GM18907 (cell line): ENCODE results near the gene CDHR1.
A peak's percentile ranks its signal among the peaks of the same experiment; 100 is the strongest.
"Not testable (repeated sequence)": the region's sequence is repeated elsewhere in the genome, so short reads cannot be mapped to it uniquely, and the experiment has no call there.

Source experiments
- ATAC-seq: cut with Tn5 transposase; IDR thresholded peaks from one replicate; pipeline ENCODE4 v1.9.1; 2021; ENCODE audit warnings: mild to moderate bottlenecking, moderate library complexity; ENCODE audit not compliant: unreplicated experiment

CDHR1 gene

DNA sequence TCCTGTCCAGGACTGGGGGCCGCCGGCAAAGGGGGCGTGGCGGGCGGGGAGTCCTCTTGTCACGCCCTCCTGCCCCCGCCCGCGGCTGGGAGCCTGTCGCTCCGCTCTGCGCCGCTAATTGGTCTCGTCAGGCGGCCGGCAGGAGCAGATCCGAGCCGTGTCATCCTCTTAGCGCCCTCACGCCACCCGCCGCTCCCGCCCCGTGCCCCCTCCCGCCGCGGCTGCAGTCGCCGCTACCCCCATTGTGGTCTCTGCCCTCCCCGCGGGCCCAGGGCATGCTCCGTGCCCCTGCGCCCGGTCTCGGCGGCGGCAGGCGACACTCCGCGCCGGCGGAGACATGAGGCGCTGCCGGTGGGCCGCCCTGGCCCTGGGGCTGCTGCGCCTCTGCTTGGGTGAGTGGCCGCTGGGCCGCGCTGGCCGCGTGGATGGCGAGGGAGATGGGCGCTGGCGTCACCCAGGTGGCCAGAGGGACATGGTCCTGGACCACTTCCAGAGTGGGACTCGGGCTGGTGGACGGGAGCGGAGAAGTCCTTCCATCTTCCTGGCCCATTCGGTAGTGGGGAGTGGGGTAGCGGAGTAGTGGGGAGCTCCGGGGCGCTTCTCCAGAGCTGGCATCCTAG lies at the start of gene CDHR1:
CDHR1 (plus strand) TSS at position 114 of the 620 bp plus-strand sequence; CDS start at position 338, 224 bp downstream.
- peak; percentile 82 for ATAC-seq

DNA sequence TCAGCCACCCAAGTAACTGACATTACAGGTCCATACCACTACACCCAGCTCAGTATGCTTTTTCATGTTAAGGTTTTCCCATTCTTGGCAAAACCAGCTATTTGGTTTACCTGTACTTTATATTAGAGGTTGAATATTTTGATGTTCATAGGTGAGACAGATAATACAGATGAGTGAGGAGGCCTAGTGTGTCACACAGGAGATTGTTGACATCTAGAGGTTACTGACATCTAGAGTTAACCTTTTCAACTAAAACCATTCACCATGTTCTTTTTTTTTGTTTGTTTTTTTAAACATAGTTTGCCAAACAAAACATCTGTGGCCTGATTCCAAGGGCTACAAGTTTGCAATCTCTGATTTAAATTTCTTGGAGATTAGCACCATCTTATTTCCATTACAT lies 47.0 kb upstream of the CDHR1 start:
- no peak for ATAC-seq

DNA sequence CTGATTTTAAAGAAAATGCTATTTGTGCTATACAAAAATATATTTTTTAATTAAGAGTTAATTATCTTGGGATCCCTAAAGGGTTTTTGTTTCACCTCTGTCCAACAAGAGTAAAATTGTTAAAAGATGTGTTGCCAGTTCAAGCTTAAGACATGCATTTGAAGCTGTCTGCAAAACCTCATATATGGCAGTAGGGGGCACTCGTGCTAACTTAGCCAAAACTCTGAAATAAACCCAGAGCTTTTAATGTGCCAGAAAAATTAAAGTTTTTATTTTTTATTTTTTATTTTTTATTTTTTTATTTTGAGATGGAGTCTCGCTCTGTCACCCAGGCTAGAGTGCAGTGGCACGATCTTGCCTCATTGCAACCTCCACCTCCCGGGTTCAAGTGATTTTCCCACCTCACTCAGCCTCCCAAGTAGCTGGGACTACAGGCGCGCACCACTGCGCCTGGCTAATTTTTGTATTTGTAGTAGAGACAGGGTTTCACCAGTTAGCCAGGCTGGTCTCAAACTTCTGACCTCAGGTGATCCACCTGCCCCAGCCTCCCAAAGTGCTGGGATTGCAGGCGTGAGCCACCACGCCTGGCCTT lies 46.2 kb upstream of the CDHR1 start:
- peak; percentile 62 for ATAC-seq

DNA sequence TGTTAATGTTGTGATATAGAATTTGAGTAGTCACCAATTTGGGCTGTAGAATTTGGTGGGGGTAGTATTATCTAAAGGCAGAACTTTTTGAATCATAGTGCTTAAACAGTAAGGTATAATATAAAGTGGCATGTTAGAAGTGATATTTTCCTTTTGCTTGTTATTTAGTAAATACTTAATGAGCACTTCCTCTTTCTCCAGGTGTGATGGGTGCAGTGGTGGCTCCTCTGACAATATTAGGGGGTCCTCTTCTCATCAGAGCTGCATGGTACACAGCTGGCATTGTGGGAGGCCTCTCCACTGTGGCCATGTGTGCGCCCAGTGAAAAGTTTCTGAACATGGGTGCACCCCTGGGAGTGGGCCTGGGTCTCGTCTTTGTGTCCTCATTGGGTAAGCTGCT lies 44.5 kb upstream of the CDHR1 start:
- ATAC-seq: no peak

DNA sequence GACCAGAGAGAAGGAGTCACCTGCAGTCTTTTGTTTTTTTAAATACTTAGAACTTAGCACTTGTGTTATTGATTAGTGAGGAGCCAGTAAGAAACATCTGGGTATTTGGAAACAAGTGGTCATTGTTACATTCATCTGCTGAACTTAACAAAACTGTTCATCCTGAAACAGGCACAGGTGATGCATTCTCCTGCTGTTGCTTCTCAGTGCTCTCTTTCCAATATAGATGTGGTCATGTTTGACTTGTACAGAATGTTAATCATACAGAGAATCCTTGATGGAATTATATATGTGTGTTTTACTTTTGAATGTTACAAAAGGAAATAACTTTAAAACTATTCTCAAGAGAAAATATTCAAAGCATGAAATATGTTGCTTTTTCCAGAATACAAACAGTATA lies 41.6 kb upstream of the CDHR1 start:
- ATAC-seq: no peak

DNA sequence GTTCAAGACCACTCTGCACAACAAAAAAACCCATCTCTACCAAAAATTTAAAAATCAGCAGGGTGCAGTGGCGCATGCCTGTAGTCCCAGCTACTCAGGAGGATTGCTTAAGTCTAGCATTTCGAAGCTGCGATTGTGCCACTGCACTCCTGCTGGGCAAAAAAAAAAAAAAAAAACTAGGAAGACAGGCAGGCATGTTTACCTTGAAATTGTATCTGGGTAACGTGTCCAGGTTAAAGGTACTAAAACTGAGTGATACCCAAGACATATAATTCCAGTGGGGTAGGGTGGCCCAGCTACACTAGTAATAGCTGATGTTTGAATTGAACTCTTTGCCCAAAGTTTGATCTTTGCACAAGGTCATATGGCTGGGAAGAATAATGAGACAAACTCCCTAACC lies 38.8 kb upstream of the CDHR1 start:
- ATAC-seq: no peak

GRCh38 chr10:84156009-84156408 lies 38.3 kb upstream of the CDHR1 start:
- ATAC-seq: no peak

- no peak for ATAC-seq
These were observed 37.6 kb upstream of the CDHR1 start for GRCh38 chr10:84156768-84157167.

- no peak for ATAC-seq
These were observed 36.3 kb upstream of the CDHR1 start for GRCh38 chr10:84158061-84158460.

DNA sequence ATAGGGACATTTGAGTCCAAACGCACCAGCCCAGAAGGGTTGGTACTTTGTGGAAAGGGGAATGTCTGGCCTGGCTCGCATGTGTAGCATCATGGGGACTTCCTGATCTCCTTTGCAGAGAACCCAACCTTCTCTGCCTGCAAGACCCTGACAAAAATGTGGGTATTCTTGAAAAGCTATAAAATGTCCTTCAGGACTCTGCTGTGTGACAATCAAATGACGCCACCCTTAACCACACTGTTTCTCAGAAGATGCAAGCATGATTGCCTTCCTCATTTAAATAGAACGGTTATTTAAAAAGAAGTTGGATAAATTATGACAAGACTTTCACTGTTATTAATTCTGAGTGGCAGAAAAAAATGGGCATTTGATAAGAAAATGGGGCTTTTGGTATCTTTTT lies 35.8 kb upstream of the CDHR1 start:
- ATAC-seq: no peak

DNA sequence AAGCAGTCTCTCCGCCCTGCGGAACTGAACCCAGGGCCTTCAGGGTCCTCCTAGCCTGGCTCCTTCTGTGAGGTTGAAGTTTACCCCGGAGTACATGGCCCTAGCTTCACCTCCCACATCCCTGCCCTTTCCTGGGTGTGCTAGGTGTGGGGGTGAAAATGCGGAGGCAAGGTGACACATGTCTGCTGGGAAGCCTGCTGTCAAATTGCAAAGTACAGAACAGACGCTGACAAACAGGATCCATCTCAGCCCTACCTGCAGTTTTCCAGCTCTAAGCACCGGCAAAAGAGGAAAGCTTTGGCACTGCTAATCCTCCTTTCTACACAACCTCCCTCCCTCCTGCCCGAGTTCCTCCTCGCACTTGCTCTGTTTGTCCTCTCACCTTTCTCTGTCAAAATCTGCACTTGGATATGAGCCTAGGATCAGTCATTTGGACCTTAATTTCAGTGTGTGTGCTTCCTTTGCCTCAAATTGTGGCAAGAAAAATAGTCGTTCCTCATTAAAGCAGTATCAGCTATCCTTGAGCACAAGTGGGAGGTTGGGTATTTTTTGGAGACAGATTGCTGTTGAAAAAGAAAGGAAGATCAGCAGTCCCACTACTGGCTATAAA lies 35.2 kb upstream of the CDHR1 start:
- ATAC-seq: no peak

GRCh38 chr10:84160663-84161362 lies 33.5 kb upstream of the CDHR1 start:
- no peak for ATAC-seq

DNA sequence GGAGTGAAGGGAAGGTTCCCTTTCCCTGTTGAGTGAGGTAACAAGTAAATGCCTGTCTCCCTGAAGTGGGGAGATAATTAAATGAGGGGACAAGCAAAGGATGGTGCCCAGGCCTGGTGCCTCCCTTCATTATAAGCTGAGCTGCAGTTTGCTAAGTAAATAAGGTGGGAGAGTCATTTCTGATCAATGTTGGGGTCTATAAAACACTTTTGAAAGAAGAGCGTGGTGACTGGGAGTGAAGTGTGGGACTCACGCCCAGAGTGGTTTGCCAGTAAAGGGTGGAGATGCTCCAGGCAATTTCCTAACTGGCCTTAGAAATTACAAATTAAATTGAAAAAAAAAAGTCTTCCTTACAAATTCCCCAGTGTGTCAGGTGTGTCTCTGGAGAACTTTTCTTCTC lies 30.3 kb upstream of the CDHR1 start:
- no peak for ATAC-seq

DNA sequence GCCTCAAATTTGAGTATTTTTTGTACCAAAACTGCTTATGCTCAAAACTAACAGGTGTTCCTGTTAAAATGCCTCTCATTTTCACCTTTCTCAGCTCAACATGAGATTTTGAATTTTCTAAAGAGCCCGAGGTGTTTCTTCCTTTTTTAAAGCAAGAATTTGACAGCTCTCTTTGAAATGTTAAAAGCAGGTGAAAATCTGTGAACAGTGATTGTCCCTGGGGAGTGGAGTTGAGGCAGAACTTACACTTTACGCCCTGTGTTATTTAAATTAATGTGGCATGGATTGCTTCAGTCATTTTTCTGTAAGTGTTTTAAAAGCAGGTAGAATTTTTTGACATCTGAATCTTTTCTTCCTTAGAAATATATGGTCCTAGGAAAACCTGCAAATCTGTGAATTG lies 29.9 kb upstream of the CDHR1 start:
- ATAC-seq: no peak

DNA sequence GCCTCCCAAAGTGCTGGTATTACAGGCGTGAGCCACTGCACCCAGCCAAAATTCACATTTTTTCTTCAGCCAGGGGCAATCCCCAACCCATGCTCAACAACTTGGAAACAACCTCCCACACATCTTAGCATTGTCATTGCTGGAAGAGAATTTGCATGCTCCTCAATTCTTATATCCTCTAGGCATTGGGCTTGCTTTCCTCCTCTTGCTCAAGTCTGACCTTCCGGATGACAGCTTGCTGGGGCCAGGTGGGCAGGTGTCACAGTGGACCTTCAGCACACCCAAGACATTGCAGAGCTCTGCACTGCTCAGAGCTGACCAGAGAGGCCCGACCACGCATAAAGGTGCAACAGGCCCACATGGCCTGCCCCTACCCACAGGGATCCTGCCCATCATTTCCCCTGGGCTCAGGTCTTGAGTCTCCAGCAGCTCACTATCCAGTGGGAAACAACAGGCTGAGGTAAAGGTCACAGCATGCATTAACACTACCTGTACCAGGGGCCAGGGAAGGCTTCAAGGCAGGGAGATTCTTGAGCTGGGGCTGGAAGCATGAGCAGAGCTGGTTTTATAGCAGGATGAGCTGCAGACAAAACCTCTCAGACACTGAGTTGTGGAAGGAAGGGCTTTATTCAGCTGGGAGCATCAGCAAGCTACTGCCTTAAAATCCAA lies 27.6 kb upstream of the CDHR1 start:
- peak; percentile 61 for ATAC-seq

GRCh38 chr10:84167289-84167653 lies 27.1 kb upstream of the CDHR1 start:
- ATAC-seq: peak; percentile 31

GRCh38 chr10:84168382-84168781 lies 26.0 kb upstream of the CDHR1 start:
- ATAC-seq: not testable (repeated sequence)

GRCh38 chr10:84171237-84171636 lies 23.1 kb upstream of the CDHR1 start:
- not testable (repeated sequence) for ATAC-seq

DNA sequence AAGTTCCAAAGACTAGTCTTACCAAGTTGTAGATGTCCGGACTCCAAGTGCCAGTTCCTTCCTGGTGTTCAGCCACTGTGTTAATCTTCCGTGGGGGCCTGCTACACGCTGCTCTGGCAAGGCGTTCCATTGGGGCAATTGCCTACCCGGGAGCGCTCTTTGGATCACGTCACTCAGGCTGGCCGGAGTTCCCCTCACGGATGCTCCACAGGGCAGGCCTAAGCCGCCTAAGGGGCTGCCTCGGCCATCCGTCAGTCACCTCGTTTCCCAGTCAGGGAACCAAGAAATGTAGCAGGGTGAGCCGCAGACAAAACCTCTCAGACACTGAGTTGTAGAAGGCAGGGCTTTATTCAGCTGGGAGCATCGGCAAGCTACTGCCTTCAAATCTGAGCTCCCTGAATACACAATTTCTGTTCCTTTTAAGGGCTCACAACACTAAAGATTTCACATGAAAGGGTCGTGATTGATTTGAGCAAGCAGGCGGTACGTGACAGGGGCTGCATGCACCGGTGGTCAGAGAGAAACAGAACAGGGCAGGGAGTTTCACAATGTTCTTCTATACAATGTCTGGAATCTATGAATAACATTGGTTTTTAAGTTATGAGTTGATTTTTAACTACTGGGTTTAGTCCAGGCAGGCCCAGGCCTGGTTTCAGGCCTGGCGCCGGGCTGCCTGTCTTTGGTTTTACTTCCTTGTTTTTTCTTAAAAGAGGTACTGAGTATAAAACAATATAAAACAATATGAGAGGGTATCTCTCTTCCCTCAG lies 22.5 kb upstream of the CDHR1 start:
- peak; percentile 35 for ATAC-seq

DNA sequence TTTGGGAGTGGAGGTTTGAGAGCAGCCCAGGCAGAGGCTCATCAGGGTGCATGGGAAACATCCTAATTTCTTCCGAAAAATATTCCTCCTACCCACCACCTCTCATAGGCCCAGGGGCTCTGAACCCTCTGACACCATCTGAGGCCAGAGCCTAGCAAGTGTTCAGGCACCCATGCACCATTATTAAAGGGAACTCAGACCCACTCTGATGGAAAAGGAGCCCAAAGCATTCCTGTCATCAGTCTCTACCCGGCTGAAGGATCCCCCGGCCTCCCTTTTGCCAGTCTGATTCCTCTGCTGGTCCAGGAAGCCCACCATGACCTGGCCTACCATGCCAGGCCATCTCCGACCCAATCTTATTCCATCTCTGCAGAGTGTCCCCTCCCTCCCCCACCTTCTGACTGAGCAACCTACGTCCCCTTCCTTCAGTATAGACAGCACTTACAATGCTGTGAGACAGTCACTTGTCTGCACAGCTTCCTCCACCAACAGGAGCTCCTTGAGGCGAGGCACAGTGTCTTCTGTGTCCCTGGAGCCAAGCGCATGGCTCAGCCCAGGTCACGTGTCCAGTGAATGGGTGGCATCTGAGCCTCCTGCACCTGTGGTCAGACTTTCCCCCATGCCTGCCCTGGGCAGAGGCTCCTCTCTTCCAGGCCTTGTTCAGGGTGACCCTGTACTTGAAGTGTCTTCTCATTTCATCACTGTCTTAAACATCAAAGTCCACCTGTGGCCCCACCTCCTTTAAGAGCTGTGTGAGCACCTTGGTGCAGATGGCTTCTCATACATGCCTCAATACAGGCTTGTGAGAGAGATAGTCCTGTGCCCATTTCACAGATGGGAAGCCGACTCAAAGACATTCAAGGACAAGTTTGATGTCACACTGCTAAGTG lies 21.6 kb upstream of the CDHR1 start:
- ATAC-seq: peak; percentile 66
